Chondrocyte (in vitro differentiated cells): ENCODE measurements around the gene NRTN. TPM values are rescaled to one million over a fixed set of nuclear protein-coding genes. Genes with fewer than 3 reads are reported as not detected.

Experiments used
- DNase-seq: peaks from one replicate; pipeline ENCODE4 v3.0.0; 2021; ENCODE audit warnings: mixed read lengths, low spot score
- H3K27ac Mint-ChIP-seq: one replicate; pipeline ENCODE4 v1.8.0; 2021; ENCODE audit warnings: mild to moderate bottlenecking, moderate library complexity, mixed read lengths; ENCODE audit not compliant: unreplicated experiment
- H3K27me3 Mint-ChIP-seq: 2 replicates; pipeline ENCODE4 v1.8.0; 2021; ENCODE audit warnings: low read depth, mixed read lengths
- H3K36me3 Mint-ChIP-seq: 2 replicates; pipeline ENCODE4 v1.8.0; 2021; ENCODE audit warnings: low read depth, mixed read lengths
- H3K4me1 Mint-ChIP-seq: 2 replicates; pipeline ENCODE4 v1.8.0; 2021; ENCODE audit warnings: low read depth, mild to moderate bottlenecking, mixed read lengths
- H3K4me3 Mint-ChIP-seq: one replicate; pipeline ENCODE4 v1.8.0; 2021; ENCODE audit warnings: mild to moderate bottlenecking, moderate library complexity, mixed read lengths; ENCODE audit not compliant: unreplicated experiment
- H3K9me3 Mint-ChIP-seq: 2 replicates; pipeline ENCODE4 v1.8.0; 2021; ENCODE audit warnings: low read depth, mixed read lengths
- total RNA-seq: library from RNA; stranded (reverse); gene quantifications from 3 replicates; pipeline ENCODE4 v1.2.1, GENCODE V29; 2021
- TF ChIP-seq, protein P1 (sequence below): fragments of 200-600 bp; sonication (generic); IDR thresholded peaks from 2 replicates; pipeline ENCODE4 v1.5.0; 2021; ENCODE audit warnings: antibody characterized with exemption, mild to moderate bottlenecking, moderate library complexity

Gene NRTN
- total RNA-seq, 1 donor from 2014 or later = 0.77 TPM

DNA sequence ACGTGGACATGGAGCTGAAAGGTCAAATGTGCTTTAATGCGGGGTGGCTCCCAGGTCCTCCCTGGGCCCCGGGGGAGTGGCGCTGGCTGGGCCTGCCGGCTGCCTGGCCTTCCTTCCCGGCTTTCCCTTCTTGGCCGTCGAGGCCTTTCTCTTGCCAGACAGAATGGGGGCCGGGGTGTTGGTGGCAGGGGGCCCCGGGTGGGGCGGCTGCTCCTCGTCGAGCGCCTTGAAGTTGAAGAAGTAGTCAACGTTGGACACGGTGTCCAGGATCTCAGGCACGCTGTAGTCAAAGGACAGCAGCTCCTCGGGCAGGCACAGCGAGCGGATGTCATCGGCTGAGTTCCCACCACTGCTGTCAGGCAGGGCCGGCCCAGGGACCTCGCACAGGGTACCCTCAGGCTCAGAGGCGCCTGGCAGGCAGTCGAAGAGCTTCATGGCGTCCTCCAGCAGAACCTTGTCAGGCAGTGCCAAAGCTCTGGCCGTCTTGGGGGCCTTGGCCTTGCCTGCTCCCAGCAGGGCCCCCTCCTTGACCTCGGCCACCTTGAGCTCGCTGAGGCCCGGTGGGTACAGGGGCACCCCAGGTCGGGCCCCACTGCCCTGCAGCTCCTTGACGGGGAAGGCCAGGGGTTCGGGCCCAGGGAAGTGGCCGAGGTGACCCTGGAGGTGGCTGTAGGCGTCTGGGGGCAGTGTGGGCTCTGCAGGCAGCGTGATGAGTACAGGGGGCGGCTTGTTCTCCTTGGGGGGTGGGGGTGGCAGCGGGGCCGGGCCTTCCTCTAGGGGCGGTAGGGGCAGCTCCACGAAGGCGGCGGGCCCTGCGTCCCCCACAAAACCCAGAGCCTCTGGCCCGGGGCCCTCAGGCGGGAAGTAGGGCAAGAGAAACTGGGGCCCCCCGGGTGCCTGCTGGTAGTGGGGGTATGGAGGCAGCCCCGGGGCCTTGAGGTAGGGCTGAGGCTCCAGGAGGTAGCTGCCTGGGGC lies 21.6 kb upstream of the NRTN start:
- Mint-ChIP-seq H3K27me3 (no peaks in the 10 kb centered on the region), H3K27ac (no peak overlapping the region), H3K4me1 (no peaks in the 10 kb centered on the region), H3K9me3 (no peaks in the 10 kb centered on the region), H3K4me3 (no peak overlapping the region), H3K36me3 (peaks cover 9% of the 10 kb centered on the region)
- DNase-seq = no peak
- TF ChIP-seq, protein P1, sequence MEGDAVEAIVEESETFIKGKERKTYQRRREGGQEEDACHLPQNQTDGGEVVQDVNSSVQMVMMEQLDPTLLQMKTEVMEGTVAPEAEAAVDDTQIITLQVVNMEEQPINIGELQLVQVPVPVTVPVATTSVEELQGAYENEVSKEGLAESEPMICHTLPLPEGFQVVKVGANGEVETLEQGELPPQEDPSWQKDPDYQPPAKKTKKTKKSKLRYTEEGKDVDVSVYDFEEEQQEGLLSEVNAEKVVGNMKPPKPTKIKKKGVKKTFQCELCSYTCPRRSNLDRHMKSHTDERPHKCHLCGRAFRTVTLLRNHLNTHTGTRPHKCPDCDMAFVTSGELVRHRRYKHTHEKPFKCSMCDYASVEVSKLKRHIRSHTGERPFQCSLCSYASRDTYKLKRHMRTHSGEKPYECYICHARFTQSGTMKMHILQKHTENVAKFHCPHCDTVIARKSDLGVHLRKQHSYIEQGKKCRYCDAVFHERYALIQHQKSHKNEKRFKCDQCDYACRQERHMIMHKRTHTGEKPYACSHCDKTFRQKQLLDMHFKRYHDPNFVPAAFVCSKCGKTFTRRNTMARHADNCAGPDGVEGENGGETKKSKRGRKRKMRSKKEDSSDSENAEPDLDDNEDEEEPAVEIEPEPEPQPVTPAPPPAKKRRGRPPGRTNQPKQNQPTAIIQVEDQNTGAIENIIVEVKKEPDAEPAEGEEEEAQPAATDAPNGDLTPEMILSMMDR = no peak

- H3K27ac Mint-ChIP-seq = no peak within 1 kb of the TSS
- no peaks in the 10 kb centered on the region for H3K9me3 Mint-ChIP-seq
- peaks cover 11% of the 10 kb centered on the region for H3K36me3 Mint-ChIP-seq
- no peaks in the 10 kb centered on the region for H3K4me1 Mint-ChIP-seq
- TF ChIP-seq, protein P1 = no peak
- no peak within 1 kb of the TSS for H3K4me3 Mint-ChIP-seq
- H3K27me3 Mint-ChIP-seq = no peaks in the 10 kb centered on the region
- no peak for DNase-seq
Measured at GRCh38 chr19:5784581-5785147, 20.2 kb upstream of the NRTN start, which contains the start of gene PRR22. Gene PRR22, minus strand, starts transcription at chr19:5784746. Its CDS starts 86 bp downstream, at chr19:5784660.

DNA sequence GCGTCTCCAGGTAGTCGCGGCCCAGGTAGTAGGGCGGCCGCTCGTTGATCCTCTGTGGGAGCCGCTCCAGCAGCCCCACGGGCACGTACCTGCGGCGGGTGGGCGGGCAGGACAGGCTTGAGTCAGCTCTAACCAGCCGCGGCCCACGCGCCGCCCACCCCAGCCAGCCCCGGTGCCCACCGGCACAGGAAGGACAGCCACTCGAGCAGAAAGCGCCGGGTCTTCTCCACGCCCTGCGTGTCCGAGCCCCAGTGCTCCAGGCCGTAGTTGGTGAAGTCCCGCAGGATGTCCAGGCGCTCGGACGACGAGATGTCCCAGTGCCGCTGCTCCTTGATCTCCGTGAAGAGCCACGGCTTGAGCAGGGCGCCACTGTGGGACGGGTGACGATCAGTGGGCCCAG lies 19.4 kb upstream of the NRTN start:
- Mint-ChIP-seq H3K36me3 (peaks cover 16% of the 10 kb centered on the region), H3K9me3 (no peaks in the 10 kb centered on the region), H3K4me3 (no peak overlapping the region), H3K4me1 (peaks cover 5% of the 10 kb centered on the region), H3K27ac (no peak overlapping the region), H3K27me3 (no peaks in the 10 kb centered on the region)
- DNase-seq = no peak
- TF ChIP-seq, protein P1 = no peak

DNA sequence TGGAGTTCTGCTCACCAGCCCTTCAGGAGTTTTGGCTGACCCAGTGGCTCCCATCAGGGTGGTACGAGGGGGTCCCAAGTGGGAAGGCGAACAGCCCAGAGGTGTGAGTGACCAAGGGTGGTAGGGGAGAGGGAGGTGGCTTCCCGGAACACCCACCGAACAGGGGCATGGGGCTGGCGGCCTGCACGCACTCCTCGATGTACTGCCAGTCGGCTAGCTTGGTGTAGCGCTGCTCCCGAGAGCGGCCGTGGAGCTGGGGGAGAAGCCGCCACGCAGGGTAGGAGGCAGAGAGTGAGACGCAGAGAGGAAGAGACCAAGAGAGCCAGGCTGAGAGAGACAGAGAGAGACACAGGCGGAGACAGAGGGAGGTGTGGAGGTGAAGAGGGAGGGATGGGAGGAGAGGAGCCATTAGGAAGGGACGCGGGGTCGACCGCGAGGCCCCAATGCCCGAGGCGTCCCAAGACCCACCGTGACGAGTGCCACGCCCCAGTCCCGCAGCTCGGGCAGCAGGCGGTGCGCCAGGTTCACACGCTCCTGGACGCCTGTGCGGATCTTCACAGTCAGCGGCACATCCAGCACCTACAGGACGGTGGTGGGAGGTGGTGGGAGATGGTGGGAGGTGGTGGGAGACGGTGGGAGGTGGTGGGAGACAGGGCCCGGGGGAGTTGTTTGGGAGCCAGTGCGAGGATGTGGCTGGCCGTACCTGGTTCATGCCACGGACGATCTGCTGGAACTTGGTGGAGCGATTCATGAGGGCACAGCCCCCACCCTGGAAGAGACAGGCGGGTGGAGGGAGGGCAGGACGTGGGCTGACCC lies 18.1 kb upstream of the NRTN start:
- H3K9me3 Mint-ChIP-seq = no peaks in the 10 kb centered on the region
- no peak for DNase-seq
- H3K4me3 Mint-ChIP-seq = no peak overlapping the region
- no peak overlapping the region for H3K27ac Mint-ChIP-seq
- peaks cover 10% of the 10 kb centered on the region for H3K4me1 Mint-ChIP-seq
- TF ChIP-seq, protein P1 = no peak
- H3K36me3 Mint-ChIP-seq = peaks cover 16% of the 10 kb centered on the region
- no peaks in the 10 kb centered on the region for H3K27me3 Mint-ChIP-seq
